ENCODE results near the gene DBN1.

Gene DBN1

DNA sequence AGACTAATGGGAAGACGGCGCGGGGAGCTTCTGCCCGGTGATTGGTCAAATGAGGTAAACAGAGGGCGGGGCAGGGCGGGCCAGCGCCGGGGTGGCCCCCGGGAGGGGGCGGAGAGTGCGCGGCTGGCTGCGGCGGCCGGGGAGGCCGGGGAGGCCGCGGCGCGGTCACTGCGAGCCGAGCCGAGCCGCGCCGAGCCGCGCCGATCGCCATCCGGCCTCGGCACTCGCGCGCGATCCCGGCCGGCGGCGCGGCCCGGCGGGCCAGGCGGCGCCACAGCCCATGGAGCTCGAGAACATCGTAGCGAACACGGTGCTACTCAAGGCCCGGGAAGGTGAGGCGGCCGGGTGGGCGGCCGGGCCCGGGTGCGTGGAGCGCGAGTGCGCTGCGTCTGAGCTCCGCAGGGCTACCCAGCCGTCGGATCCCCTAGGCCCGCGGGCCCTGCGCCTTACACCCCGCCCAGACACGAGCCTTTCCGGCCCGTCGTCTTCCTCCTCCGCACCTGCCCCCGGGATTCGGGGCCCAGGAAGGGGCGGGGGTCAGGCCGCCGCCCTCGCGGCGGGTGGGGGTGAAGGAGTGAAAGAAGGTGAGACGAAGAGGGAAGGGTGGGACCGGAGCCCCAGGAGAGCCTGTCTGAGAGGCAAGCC is 46.7 kb downstream of the DBN1 start, which contains the start of gene GRK6:
Gene GRK6, plus strand, starts transcription at position 111 of the 645 bp plus-strand sequence. Its CDS starts 170 bp downstream, at position 281.
- TF ChIP-seq FOXP2 (optimal IDR thresholded peaks at IDR 0.05; ENCODE audit: borderline replicate concordance, extremely low read depth, extremely low read length, insufficient read depth) (peak; percentile 43), SIN3A (IDR thresholded peaks at IDR 0.05; ENCODE audit: borderline replicate concordance, insufficient read depth, low read length) (no peak), TAF1 (IDR thresholded peaks at IDR 0.05; ENCODE audit: borderline replicate concordance, insufficient read depth, low read length) (0 out of 2 replicates have a peak, but pooled peaks have one; percentile 62), POLR2AphosphoS5 (IDR thresholded peaks at IDR 0.05; ENCODE audit: low read depth, low read length) (no peak), REST (IDR thresholded peaks at IDR 0.05; ENCODE audit: insufficient read depth in 1 of 2, low read depth in 2 of 2, low read length in 2 of 2) (peak in 1 of 2 experiments; percentile 27; a peak in 1 of 4 replicates)

DNA sequence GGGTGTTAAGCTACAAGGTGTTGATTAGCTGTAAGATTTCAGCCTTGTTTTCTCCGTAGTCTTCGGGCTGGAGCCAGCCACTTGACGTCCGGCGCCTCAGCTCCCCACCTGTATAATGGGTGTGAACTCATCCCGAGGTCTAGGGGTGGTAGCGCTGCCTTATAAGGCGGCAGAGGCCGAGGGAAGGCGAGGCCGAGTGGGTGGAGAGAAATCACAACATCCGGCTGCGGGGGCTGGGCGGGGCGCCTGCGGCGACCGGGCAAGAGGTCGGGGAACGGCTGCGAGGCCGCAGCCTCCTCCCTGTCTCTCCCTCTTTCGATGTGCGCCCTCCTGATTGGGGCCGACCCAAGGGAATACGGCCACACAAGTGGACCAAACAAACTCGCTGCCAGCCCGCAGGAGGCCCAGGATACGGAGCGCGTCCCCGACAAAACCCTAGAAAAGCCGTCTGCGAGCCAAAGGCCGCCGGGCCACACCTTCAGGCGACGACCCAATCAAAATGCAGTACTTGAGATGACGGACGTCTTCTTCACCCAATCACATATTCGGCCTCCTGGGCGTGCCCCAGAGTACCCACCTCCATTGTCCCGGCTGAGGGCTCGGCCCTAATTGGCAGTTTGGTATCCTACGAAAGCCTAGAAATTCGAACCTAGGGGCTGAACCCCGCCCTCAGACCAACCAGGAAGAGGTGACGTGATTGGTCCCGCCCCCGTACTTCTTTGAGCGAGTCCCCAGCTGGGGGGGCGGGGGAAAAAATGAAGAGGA is 47.5 kb downstream of the DBN1 start:
- TF ChIP-seq FOXP2 (optimal IDR thresholded peaks at IDR 0.05; ENCODE audit: borderline replicate concordance, extremely low read depth, extremely low read length, insufficient read depth) (peak; percentile 67), SIN3A (IDR thresholded peaks at IDR 0.05; ENCODE audit: borderline replicate concordance, insufficient read depth, low read length) (peak; percentile 77; the same call in 1 of the 2 replicates), REST (IDR thresholded peaks at IDR 0.05; ENCODE audit: insufficient read depth in 1 of 2, low read depth in 2 of 2, low read length in 2 of 2) (no peak), POLR2AphosphoS5 (IDR thresholded peaks at IDR 0.05; ENCODE audit: low read depth, low read length) (peak; percentile 78), TAF1 (IDR thresholded peaks at IDR 0.05; ENCODE audit: borderline replicate concordance, insufficient read depth, low read length) (0 out of 2 replicates have a peak, but pooled peaks have one; percentile 15)

- no peak for TF ChIP-seq POLR2AphosphoS5 (IDR thresholded peaks at IDR 0.05; ENCODE audit: low read depth, low read length)
- no peak for TF ChIP-seq FOXP2 (optimal IDR thresholded peaks at IDR 0.05; ENCODE audit: borderline replicate concordance, extremely low read depth, extremely low read length, insufficient read depth)
- no peak for TF ChIP-seq TAF1 (IDR thresholded peaks at IDR 0.05; ENCODE audit: borderline replicate concordance, insufficient read depth, low read length)
- TF ChIP-seq SIN3A (IDR thresholded peaks at IDR 0.05; ENCODE audit: borderline replicate concordance, insufficient read depth, low read length) = no peak
- no peak for TF ChIP-seq REST (IDR thresholded peaks at IDR 0.05; ENCODE audit: insufficient read depth in 1 of 2, low read depth in 2 of 2, low read length in 2 of 2)
Observed at GRCh38 chr5:177425196-177425800, 48.1 kb downstream of the DBN1 start.

DNA sequence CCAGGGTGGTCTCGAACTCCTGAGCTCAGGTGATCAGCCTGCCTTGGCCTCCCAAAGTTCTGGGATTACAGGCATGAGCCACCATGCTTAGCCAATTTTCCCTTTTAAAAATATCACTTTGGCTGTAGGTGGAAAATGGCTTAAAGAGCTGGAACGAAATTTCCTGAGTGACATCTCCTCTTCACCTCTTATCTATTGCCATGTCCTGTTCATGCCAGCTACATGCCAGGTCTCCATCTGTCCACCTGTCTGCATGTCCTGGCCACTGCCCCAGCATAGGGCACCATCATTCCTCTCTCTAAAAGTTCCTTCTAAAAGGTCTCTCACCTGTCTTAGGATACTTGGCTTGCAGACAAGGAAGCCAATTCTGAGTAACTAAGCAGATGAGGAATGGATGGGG is 49.8 kb downstream of the DBN1 start:
- no peak for TF ChIP-seq REST (IDR thresholded peaks at IDR 0.05; ENCODE audit: insufficient read depth in 1 of 2, low read depth in 2 of 2, low read length in 2 of 2)
- TF ChIP-seq POLR2AphosphoS5 (IDR thresholded peaks at IDR 0.05; ENCODE audit: low read depth, low read length) = no peak
- no peak for TF ChIP-seq TAF1 (IDR thresholded peaks at IDR 0.05; ENCODE audit: borderline replicate concordance, insufficient read depth, low read length)
- TF ChIP-seq SIN3A (IDR thresholded peaks at IDR 0.05; ENCODE audit: borderline replicate concordance, insufficient read depth, low read length) = no peak
- TF ChIP-seq FOXP2 (optimal IDR thresholded peaks at IDR 0.05; ENCODE audit: borderline replicate concordance, extremely low read depth, extremely low read length, insufficient read depth) = no peak
